HCT116 (cell line): ENCODE measurements around the gene ABLIM1. TPM values are rescaled to one million over a fixed set of nuclear protein-coding genes. Genes with fewer than 3 reads are reported as not detected.

Experiments used
- ATAC-seq: fragments of 200-7000 bp; cut with Tn5 transposase; 2 replicates; pipeline ENCODE4 v1.9.1; 2020; ENCODE audit warnings: mild to moderate bottlenecking, moderate library complexity
- BruUV-seq: library from RNA; stranded (reverse); fragments of 400-500 nt; replicated peaks from 2 replicates; lab custom pipeline; 2021; lab: Mats Ljungman, UMichigan
- CTCF ChIA-PET: fragments of 300-600 bp; sonication (Branson Sonifier 250); formaldehyde crosslinking; loops from one replicate; lab custom pipeline; 2021; ENCODE audit warnings: antibody characterized with exemption; lab: Charles Lee
- POLR2A ChIA-PET: fragments of 300-600, 350-600 bp; sonication (Branson Sonifier 250); formaldehyde crosslinking; loops from one replicate; lab custom pipeline; 2021; ENCODE audit warnings: antibody characterized with exemption; lab: Charles Lee
- RAD21 ChIA-PET, 2 experiments: fragments of 300-600 bp; sonication (Branson Sonifier 250); formaldehyde crosslinking; loops; one replicate each; lab custom pipeline; 2023; ENCODE audit warnings: low total read pairs in 2 of 2; ENCODE audit not compliant: uncharacterized antibody in 2 of 2, unreplicated experiment in 2 of 2, low non-redundant PET in 1 of 2; lab: Charles Lee
- DNase-seq: peaks from one replicate; pipeline ENCODE4 v3.0.0-alpha.2; 2010; ENCODE audit warnings: low read depth, low spot score
- H2AFZ ChIP-seq: fragments of 200-600 bp; shearing (Covaris generic), sonication (generic); 2 replicates; pipeline ENCODE4 v1.6.1; 2017; ENCODE audit warnings: low read depth, mixed run types, mixed read lengths, antibody characterized with exemption, low read length; ENCODE audit not compliant: poor library complexity, severe bottlenecking
- H3K27ac ChIP-seq: 2 replicates; pipeline ENCODE4 v1.5.1; 2012; ENCODE audit warnings: low read depth, low read length
- H3K27me3 ChIP-seq: fragments of 200-600 bp; sonication (generic); 2 replicates; pipeline ENCODE4 v1.6.1; 2016; ENCODE audit warnings: mixed run types, low read length, mixed read lengths; ENCODE audit not compliant: insufficient read depth
- H3K36me3 ChIP-seq, 2 experiments: fragments of 200-500 bp in 1 of 2; fragments of 200-600 bp in 1 of 2; sonication (Bioruptor generic) in 1 of 2; sonication (generic) in 1 of 2; 2 replicates each; pipeline versions ENCODE4 v1.5.1 to v1.6.1; 2014 to 2016; ENCODE audit warnings: low read length in 2 of 2, inconsistent platforms in 1 of 2, mixed read lengths in 1 of 2, mixed run types in 1 of 2; ENCODE audit not compliant: insufficient read depth in 2 of 2, control insufficient read depth in 1 of 2
- H3K4me1 ChIP-seq, 2 experiments: fragments of 200-600 bp in 1 of 2; sonication (generic) in 1 of 2; 2 replicates each; pipeline versions ENCODE4 v1.5.1 to v1.6.1; 2012 to 2017; ENCODE audit warnings: low read length in 2 of 2, inconsistent platforms in 1 of 2, mild to moderate bottlenecking in 1 of 2, mixed read lengths in 1 of 2, mixed run types in 1 of 2, moderate library complexity in 1 of 2; ENCODE audit not compliant: insufficient read depth in 2 of 2, control insufficient read depth in 1 of 2
- H3K4me2 ChIP-seq: fragments of 200-600 bp; sonication (generic); 2 replicates; pipeline ENCODE4 v1.6.1; 2017; ENCODE audit warnings: mixed run types, low read length, mixed read lengths
- H3K4me3 ChIP-seq, 2 experiments: fragments of 200-600 bp in 1 of 2; sonication (generic) in 1 of 2; replicated peaks in 1 of 2; 2 replicates each; pipeline ENCODE4 v1.5.1; 2011 to 2016; ENCODE audit warnings: low read length in 2 of 2, control low read depth in 1 of 2, low read depth in 1 of 2, mild to moderate bottlenecking in 1 of 2, mixed read lengths in 1 of 2, mixed run types in 1 of 2
- H3K79me2 ChIP-seq: fragments of 200-600 bp; sonication (generic); 2 replicates; pipeline ENCODE4 v1.6.1; 2017; ENCODE audit warnings: mild to moderate bottlenecking, mixed run types, low read length, moderate library complexity, mixed read lengths; ENCODE audit not compliant: insufficient read depth
- H3K9ac ChIP-seq: fragments of 200-600 bp; sonication (generic); 2 replicates; pipeline ENCODE4 v1.6.1; 2016; ENCODE audit warnings: low read length, mixed read lengths
- H3K9me2 ChIP-seq: fragments of 200-600 bp; sonication (generic), shearing (Covaris generic); 2 replicates; pipeline ENCODE4 v1.6.1; 2017; ENCODE audit warnings: mixed run types, mild to moderate bottlenecking, moderate library complexity; ENCODE audit not compliant: insufficient read depth
- H3K9me3 ChIP-seq, 2 experiments: fragments of 200-500 bp in 1 of 2; fragments of 200-600 bp in 1 of 2; sonication (Bioruptor generic) in 1 of 2; sonication (generic) in 1 of 2; 2 replicates each; pipeline ENCODE4 v1.6.1; 2014 to 2017; ENCODE audit warnings: low read length in 2 of 2, mixed read lengths in 2 of 2, inconsistent platforms in 1 of 2, low read depth in 1 of 2, mild to moderate bottlenecking in 1 of 2, mixed run types in 1 of 2, moderate library complexity in 1 of 2; ENCODE audit not compliant: control insufficient read depth in 1 of 2, insufficient read depth in 1 of 2
- H4K20me1 ChIP-seq: fragments of 200-600 bp; sonication (generic), shearing (Covaris generic); 2 replicates; pipeline ENCODE4 v1.6.1; 2017; ENCODE audit warnings: mixed run types, mild to moderate bottlenecking, moderate library complexity; ENCODE audit not compliant: insufficient read depth
- CEBPB ChIP-seq: IDR thresholded peaks from 2 replicates; pipeline ENCODE4 v1.6.1; 2012; ENCODE audit warnings: low read depth
- CTCF ChIP-seq, 3 experiments: fragments of 200-600 bp in 1 of 3; sonication (generic) in 1 of 3; IDR thresholded peaks in 2 of 3; conservative IDR thresholded peaks in 1 of 3; 2 replicates each; pipeline ENCODE4 v1.5.1; 2012 to 2017; ENCODE audit warnings: low read depth in 2 of 3, low read length in 2 of 3, antibody characterized with exemption in 1 of 3, borderline replicate concordance in 1 of 3, control low read depth in 1 of 3, mild to moderate bottlenecking in 1 of 3, mixed read lengths in 1 of 3, mixed run types in 1 of 3, moderate library complexity in 1 of 3; ENCODE audit not compliant: insufficient read depth in 1 of 3
- POLR2A ChIP-seq: IDR thresholded peaks from 2 replicates; pipeline ENCODE4 v1.7.0; 2011; ENCODE audit warnings: borderline replicate concordance; ENCODE audit not compliant: insufficient read depth, insufficient read length; ENCODE audit errors: extremely low read depth
- TCF7L2 ChIP-seq: IDR thresholded peaks from 2 replicates; pipeline ENCODE4 v1.7.0; 2011; ENCODE audit warnings: borderline replicate concordance, inconsistent platforms; ENCODE audit not compliant: insufficient read depth, insufficient read length; ENCODE audit errors: extremely low read depth
- ZNF274 ChIP-seq: fragments of 200-500 bp; sonication (Bioruptor generic); IDR thresholded peaks from 2 replicates; pipeline ENCODE4 v1.6.1; 2014; ENCODE audit warnings: mild to moderate bottlenecking, low read depth, low read length, inconsistent platforms
- intact Hi-C: fragments of 100-400 bp; cut with micrococcal nuclease; formaldehyde crosslinking; loops from 2 replicates; pipeline ENCODE4 v1.10.0; 2022
- total RNA-seq: library from RNA; stranded (reverse); gene quantifications from one replicate; pipeline ENCODE4 v1.2.1, GENCODE V29; 2021; ENCODE audit not compliant: unreplicated experiment

Gene ABLIM1
- total RNA-seq, 1 experiment from 2014 or later = 96.2 TPM

- H3K9ac ChIP-seq = no peak overlapping the region
- intact Hi-C loops = loop anchor here (10.0 kb wide), 1 partner anchor 146 kb away; no protein-coding TSS in a partner anchor
- H3K4me2 ChIP-seq = no peak overlapping the region
- no peak overlapping the region for H3K27ac ChIP-seq
- H3K36me3 ChIP-seq = no peaks in the 10 kb centered on the region
- no peak overlapping the region for H3K4me3 ChIP-seq
- no TSS peak for BruUV-seq
- ChIA-PET POLR2A (no interaction called here), RAD21 (no interaction called here), CTCF (no interaction called here)
- ATAC-seq = no peak
- no peaks in the 10 kb centered on the region for H3K27me3 ChIP-seq
- H3K4me1 ChIP-seq = peaks cover 12 to 13% of the 10 kb centered on the region in 2 experiments; a peak in 3 of 4 replicates
- no peaks in the 10 kb centered on the region for H3K79me2 ChIP-seq
- H2AFZ ChIP-seq = no peak overlapping the region
- H3K9me3 ChIP-seq = no peaks in the 10 kb centered on the region
- no peaks in the 10 kb centered on the region for H3K9me2 ChIP-seq
- no peaks in the 10 kb centered on the region for H4K20me1 ChIP-seq
- DNase-seq = no peak
- TF ChIP-seq POLR2A = no peak
- TF ChIP-seq TCF7L2 = no peak
- TF ChIP-seq CEBPB = no peak
- no peak for TF ChIP-seq ZNF274
- no peak for TF ChIP-seq CTCF (IDR thresholded peaks at IDR 0.05 in 2 of 3, conservative IDR thresholded peaks at IDR 0.05 in 1 of 3; ENCODE audit: borderline replicate concordance in 1 of 3, insufficient read depth in 1 of 3, low read depth in 2 of 3, low read length in 2 of 3)
- TF ChIP-seq, all 23 proteins: peak for 0
Observed at GRCh38 chr10:114638821-114639625, 19.1 kb downstream of the ABLIM1 start.
